ENCODE measurements around the gene CXXC5.

CXXC5 gene

DNA sequence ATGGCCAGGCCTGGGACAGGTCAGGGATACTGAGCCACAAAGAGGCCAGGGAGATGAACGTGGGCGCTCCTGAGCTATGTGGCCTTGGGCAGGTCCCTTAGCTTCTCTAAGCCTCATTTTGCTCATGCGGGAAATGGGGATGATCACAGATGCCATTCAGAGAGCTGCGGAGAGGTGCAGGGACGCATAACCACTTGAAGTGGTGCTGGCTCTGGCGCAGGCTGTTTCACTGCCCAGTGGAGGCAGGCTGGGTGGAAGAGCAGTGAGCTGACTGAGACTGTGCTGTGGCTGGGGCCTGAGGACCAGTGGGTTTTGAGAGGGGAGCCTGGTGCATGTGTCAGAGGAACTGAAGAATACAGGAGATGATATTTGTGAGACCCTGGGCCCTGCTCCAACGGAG lies 18.4 kb downstream of the CXXC5 start:
- no peak for DNase-seq (ENCODE audit: low spot score)

- no peak for DNase-seq (ENCODE audit: low spot score)
These were observed 19.0 kb downstream of the CXXC5 start for GRCh38 chr5:139667001-139667729.

DNA sequence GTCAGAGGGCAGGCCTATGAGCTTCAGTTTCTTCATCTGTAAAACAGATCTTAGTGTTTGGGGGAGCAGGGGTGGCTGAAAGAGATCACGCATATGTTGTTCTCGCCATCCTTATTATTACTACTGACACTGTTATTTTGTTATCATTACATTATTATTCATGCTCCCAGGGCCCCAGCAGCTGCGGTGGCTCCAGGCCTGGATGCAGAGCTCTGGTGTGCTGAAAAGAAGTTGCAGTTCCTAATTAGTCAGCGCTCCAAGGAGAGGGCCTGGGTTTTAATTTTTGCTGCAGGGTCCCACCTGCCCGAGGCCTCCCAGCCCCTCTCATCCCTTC lies 19.5 kb downstream of the CXXC5 start:
- DNase-seq (ENCODE audit: low spot score) = no peak

GRCh38 chr5:139668064-139668880 lies 20.1 kb downstream of the CXXC5 start:
- no peak for DNase-seq (ENCODE audit: low spot score)

DNA sequence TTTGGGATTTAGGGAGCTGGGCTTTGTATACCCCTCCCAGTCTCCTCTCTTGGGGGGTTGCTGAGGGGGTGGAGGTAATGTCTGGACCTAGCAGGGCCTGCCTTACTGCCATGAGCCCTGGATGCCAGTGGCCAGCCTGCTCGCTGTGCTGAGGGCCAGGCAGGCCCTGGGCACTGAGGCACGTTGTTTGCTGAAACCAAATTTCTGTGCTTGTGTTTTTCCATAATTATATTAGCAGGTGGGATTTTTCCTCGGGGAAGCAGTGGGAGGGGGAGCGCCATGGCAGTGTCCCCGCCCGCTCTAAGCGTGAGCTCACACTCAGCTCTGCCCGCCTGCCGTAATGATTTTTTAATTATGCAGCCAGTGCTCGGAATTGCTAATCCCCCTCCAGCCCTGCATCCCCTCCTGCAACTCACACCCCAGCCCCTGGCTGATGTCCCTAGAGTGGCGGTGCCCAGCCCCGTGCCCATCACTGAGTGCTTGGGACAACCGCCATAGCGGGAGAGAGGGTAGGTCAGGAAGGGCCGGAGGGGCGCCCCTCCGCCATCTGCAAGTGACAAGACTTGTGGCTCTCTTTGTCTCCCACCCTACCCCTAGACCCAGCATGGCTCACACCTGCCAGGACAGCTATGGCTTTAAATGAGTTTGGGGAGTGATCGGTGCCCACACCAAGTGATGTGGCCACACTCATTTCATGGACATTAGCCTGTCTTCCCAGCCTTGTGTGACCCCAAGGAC lies 20.9 kb downstream of the CXXC5 start:
- DNase-seq (ENCODE audit: low spot score) = no peak

DNA sequence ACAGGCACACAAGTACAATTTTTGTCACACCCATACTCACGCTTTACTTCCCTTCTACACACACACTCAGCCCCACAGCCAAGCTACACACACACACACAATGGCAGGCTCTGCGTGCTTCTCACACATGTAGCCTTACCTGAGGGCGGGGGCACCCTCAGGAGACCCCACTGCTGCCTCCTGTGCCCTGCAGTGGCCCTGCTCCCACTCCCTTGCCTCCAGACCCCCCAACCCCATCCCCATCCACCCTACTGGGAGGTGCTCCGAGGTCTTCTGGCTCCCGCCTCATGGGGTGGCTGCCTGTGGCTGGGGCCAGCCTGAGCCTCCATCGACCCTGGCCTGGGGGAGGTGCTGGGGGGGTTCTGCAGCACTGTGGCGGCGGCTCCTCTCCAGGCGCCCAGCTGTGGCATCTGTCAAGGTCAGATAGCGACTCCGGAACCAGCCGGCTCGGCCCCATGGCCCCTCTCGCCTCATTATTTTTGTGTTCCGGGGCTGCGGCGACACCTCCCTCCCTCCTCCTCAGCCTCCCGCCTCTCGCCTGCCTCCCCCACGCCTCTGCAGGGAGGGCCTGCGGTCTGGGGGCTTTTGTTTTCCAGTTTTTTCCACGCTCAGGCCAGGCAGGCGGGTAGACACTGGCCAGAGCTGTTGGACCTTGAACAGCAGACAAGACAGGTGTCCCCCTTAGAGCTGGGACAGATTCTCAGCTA lies 21.7 kb downstream of the CXXC5 start:
- peak; percentile 76 for DNase-seq (ENCODE audit: low spot score)

GRCh38 chr5:139670369-139671095 lies 22.4 kb downstream of the CXXC5 start:
- peak; percentile 91 for DNase-seq (ENCODE audit: low spot score)

DNA sequence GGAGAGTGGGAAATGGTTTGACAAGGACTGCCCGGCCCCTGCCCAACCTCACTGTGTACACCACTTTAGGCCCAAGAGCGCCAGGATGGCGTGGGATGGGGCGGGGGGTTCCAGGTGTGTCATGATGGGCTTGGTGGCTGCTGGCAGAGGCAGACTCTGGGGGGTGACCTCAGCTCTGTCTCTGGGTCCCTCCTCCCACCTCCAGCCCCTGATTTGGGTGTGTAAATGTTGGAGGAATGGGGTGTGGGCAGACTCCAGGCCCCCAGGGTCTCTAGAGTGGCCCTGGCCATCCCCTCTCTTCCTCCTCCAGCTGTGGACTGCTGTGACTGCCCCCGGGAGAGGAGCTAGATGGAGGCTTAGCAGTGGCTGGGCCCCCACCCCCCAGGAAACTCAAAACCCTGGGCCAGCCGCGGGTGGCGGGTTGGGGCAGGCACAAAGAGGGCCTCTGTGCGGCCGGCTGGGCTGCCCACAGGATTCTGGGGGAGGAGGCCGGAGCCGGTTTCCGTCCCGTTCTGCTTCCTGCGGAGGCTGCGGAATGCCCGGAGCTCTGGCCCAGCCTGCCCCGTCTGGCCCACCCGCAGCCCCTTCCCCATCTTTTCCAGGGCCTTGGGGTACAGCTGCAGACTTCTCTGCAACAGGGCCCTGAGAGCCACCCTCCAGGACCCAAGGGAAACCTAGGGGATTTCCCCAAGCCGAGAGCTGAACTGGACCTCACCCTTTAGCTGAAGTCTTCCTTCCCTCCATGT lies 23.1 kb downstream of the CXXC5 start:
- DNase-seq (ENCODE audit: low spot score) = no peak

GRCh38 chr5:139675213-139675612 lies 27.1 kb downstream of the CXXC5 start:
- no peak for DNase-seq (ENCODE audit: low spot score)

GRCh38 chr5:139675825-139676224 lies 27.7 kb downstream of the CXXC5 start:
- DNase-seq (ENCODE audit: low spot score) = no peak

GRCh38 chr5:139676406-139676805 lies 28.3 kb downstream of the CXXC5 start:
- no peak for DNase-seq (ENCODE audit: low spot score)

GRCh38 chr5:139676951-139677735 lies 29.0 kb downstream of the CXXC5 start:
- no peak for DNase-seq (ENCODE audit: low spot score)

DNA sequence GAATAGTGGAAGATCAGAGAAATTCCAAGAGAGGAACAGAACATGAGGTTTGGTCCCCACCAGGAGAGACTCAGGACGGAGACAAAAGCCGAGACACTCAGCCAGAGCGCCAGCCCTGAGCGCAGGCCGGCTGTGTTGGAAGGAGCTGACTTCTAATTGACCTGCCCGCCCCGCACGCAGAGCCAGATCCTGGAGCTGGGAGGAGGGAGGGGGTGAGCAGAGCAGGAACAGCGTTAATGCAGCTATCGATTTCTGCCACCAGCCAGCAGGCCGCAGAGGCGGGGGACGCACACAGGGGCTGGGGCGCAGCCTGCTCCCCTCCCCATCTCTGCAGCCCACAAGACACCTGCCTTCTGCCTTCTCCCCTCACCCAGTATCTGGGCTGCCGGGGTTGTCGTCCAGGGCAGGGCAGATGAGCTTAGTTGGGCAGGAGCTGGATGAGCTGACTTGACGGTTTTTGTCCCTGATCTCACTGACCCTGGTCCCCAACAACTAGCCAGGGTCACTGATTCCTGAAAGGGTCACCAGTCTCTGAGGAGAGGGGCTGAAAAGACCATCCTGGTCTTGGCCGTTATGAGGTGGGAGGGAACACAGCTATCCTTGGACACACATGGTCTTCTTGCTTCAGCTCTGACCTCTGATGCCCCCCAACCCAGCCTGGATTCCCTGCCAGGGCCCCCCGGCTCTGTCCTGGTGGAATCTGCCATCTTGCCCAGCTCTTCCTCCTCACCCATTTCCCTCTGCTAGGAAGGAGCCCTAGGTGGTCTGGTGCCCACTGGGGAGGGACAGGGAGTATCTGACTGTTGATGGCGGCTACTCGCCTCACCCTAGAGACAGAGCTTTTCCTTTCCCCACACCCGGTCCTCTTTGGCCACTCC lies 29.8 kb downstream of the CXXC5 start:
- DNase-seq (ENCODE audit: low spot score) = no peak

DNA sequence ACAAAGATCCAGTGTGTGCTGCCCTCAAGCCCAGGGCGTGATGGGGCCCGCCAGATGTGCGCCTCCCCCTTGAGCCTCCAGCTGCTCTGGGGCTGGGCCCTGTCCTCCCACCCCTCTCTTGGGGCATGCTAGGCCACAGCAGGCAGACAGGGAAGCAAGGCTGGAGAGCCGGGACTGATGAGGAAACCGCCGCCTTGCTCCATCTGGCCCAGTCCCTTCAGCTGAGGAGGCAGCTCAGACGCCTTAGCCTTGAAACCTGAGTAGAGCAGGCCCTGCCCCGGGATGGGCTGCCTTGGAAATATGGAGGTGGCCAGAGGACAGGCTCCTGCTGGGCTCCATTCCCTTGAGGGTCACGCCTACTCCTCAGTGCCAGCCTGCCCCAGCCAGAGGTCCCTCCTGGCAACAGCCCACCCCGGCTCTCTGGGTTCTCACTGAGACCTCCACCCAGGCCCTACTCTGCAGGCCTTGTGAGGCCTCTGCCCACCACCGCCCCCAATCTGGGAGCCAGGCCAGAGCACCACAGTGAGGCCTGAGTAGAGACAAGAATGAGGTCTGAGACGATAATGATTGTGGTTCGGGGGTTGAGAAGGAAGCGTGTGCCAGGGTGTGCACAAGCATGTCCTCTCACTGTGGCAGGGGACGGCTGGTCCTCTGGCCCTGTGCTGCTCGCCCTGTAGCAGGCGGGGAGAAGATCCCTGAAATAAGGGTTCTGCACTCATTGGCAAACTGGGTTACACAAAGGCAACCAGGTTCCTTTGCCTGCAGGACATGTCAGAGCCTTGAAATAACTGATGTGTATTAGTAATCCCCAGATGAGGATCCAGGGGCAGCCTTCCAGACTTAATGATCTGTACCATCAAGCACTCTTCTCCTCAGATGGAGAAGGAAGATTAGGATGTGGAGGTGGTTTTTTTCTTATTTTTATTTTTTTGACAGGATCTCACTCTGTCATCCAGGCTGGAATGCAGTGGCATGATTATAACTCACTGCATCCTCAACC lies 30.9 kb downstream of the CXXC5 start:
- DNase-seq (ENCODE audit: low spot score) = no peak

- DNase-seq (ENCODE audit: low spot score) = no peak
These were observed 32.4 kb downstream of the CXXC5 start for GRCh38 chr5:139680368-139681111.

DNA sequence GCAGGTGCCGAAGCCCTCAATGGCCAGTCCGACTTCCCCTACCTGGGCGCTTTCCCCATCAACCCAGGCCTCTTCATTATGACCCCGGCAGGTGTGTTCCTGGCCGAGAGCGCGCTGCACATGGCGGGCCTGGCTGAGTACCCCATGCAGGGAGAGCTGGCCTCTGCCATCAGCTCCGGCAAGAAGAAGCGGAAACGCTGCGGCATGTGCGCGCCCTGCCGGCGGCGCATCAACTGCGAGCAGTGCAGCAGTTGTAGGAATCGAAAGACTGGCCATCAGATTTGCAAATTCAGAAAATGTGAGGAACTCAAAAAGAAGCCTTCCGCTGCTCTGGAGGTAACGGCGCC lies 32.9 kb downstream of the CXXC5 start:
- no peak for DNase-seq (ENCODE audit: low spot score)

GRCh38 chr5:139681466-139681865 lies 33.3 kb downstream of the CXXC5 start:
- no peak for DNase-seq (ENCODE audit: low spot score)
